ENCODE measurements around the gene XPO6. TPM values are rescaled to one million over a fixed set of nuclear protein-coding genes. Genes with fewer than 3 reads are reported as not detected.

The XPO6 gene
- total RNA-seq, 1 donor from 2014 or later, result 168 TPM

DNA sequence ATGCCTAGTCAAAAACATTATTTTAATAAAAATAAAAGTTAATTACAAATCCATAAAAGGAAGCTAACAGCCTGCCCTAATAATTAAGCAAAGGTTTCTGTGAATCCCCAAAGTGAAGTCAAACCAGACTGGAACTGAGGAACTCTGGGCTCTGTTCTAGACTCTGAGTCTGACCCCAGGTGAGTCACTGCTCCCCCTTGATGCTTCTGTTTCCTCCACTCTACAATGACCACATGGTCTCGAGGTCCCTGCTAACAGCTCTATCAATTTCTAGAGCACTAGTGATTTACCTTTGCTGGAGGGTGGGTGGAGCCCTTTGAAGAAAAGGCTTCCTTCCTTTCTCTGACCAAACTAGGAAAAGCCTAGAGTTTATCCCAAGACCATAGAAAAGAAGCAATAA is 32.4 kb downstream of the XPO6 start:
- no peak overlapping the region for H3K4me3 ChIP-seq (ENCODE audit: low read depth, low read length)
- DNase-seq (ENCODE audit: low read depth), result no peak
- TF ChIP-seq CTCF (conservative IDR thresholded peaks at IDR 0.05; ENCODE audit: low read depth, low read length), result no peak

GRCh38 chr16:28175715-28176114 is 36.0 kb downstream of the XPO6 start:
- TF ChIP-seq CTCF (conservative IDR thresholded peaks at IDR 0.05; ENCODE audit: low read depth, low read length), result no peak
- DNase-seq (ENCODE audit: low read depth), result no peak
- H3K4me3 ChIP-seq (ENCODE audit: low read depth, low read length), result no peak overlapping the region

DNA sequence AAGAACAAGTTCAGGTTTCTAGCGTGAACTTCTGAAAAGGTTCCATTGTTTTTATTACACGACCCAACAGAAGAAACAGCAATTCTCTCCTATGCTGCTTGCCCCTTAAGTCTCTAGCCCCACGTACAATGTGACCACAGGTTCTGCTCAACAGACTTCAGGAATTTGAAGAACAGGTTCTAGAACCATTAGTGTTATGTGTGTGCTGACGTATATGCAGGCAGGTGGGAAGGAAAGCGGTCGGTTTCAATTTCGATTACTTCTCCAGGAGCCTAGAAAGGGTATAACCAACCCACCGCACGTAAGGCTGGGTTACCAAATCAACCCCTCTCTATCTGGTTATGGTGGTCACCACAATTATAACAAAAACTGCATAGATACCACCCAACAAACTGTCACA is 39.4 kb downstream of the XPO6 start:
- no peak for DNase-seq (ENCODE audit: low read depth)
- no peak for TF ChIP-seq CTCF (conservative IDR thresholded peaks at IDR 0.05; ENCODE audit: low read depth, low read length)
- H3K4me3 ChIP-seq (ENCODE audit: low read depth, low read length), result no peak overlapping the region

- no peak overlapping the region for H3K4me3 ChIP-seq (ENCODE audit: low read depth, low read length)
- TF ChIP-seq CTCF (conservative IDR thresholded peaks at IDR 0.05; ENCODE audit: low read depth, low read length), result no peak
- DNase-seq (ENCODE audit: low read depth), result no peak
These were observed 39.9 kb downstream of the XPO6 start for GRCh38 chr16:28171816-28172215.

- no peak for TF ChIP-seq CTCF (conservative IDR thresholded peaks at IDR 0.05; ENCODE audit: low read depth, low read length)
- no peak overlapping the region for H3K4me3 ChIP-seq (ENCODE audit: low read depth, low read length)
- DNase-seq (ENCODE audit: low read depth), result no peak
These were observed 42.7 kb downstream of the XPO6 start for GRCh38 chr16:28168991-28169554.

- H3K4me3 ChIP-seq (ENCODE audit: low read depth, low read length), result no peak overlapping the region
- no peak for DNase-seq (ENCODE audit: low read depth)
- no peak for TF ChIP-seq CTCF (conservative IDR thresholded peaks at IDR 0.05; ENCODE audit: low read depth, low read length)
These were observed 44.0 kb downstream of the XPO6 start for GRCh38 chr16:28167730-28168129.

- no peak for DNase-seq (ENCODE audit: low read depth)
- TF ChIP-seq CTCF (conservative IDR thresholded peaks at IDR 0.05; ENCODE audit: low read depth, low read length), result no peak
- H3K4me3 ChIP-seq (ENCODE audit: low read depth, low read length), result no peak overlapping the region
These were observed 44.5 kb downstream of the XPO6 start for GRCh38 chr16:28167221-28167620.
